Panc1 (cell line): ENCODE data around the gene TBC1D22A. TPM values are rescaled to one million over a fixed set of nuclear protein-coding genes. Genes with fewer than 3 reads are reported as not detected.

ENCODE experiments used
- ATAC-seq: fragments of 200-7000 bp; cut with Tn5 transposase; 2 replicates; pipeline ENCODE4 v1.9.1; 2020; ENCODE audit warnings: mild to moderate bottlenecking, moderate library complexity
- BruUV-seq: library from RNA; stranded (reverse); fragments of 400-500 nt; replicated peaks from 2 replicates; lab custom pipeline; 2021; lab: Mats Ljungman, UMichigan
- CTCF ChIA-PET: fragments of 300-600 bp; sonication (Branson Sonifier 250); formaldehyde crosslinking; loops from one replicate; lab custom pipeline; 2022; ENCODE audit warnings: antibody characterized with exemption; lab: Charles Lee
- POLR2A ChIA-PET: fragments of 300-600 bp; sonication (Branson Sonifier 250); formaldehyde crosslinking; loops from one replicate; lab custom pipeline; 2022; ENCODE audit warnings: antibody characterized with exemption; lab: Charles Lee
- DNase-seq: peaks from one replicate; pipeline ENCODE4 v3.0.0-alpha.2; 2010; ENCODE audit warnings: low read depth, low spot score
- H3K27ac ChIP-seq: 2 replicates; pipeline ENCODE4 v1.5.1; 2011; ENCODE audit warnings: mild to moderate bottlenecking, low read length, inconsistent platforms
- H3K27me3 ChIP-seq: fragments of 200-500 bp; sonication (Bioruptor generic); 2 replicates; pipeline ENCODE4 v1.6.0; 2014; ENCODE audit warnings: low read length, inconsistent platforms; ENCODE audit not compliant: control insufficient read depth, insufficient read depth
- H3K36me3 ChIP-seq: fragments of 200-500 bp; sonication (Bioruptor generic); 2 replicates; pipeline ENCODE4 v1.5.1; 2014; ENCODE audit warnings: inconsistent platforms, mild to moderate bottlenecking, low read length, moderate library complexity; ENCODE audit not compliant: control insufficient read depth, insufficient read depth
- H3K4me1 ChIP-seq: 2 replicates; pipeline ENCODE4 v1.5.1; 2011; ENCODE audit warnings: inconsistent platforms, mild to moderate bottlenecking, low read length, moderate library complexity; ENCODE audit not compliant: control insufficient read depth, insufficient read depth
- H3K4me3 ChIP-seq, 2 experiments: 2 replicates each; pipeline ENCODE4 v1.5.1; 2011 to 2012; ENCODE audit warnings: low read depth in 2 of 2, low read length in 2 of 2, mild to moderate bottlenecking in 2 of 2, inconsistent platforms in 1 of 2, moderate library complexity in 1 of 2
- H3K9me3 ChIP-seq: fragments of 200-500 bp; sonication (Bioruptor generic); 2 replicates; pipeline ENCODE4 v1.5.1; 2014; ENCODE audit warnings: low read depth, mild to moderate bottlenecking, inconsistent platforms, low read length, moderate library complexity; ENCODE audit not compliant: control insufficient read depth, insufficient read depth
- POLR2AphosphoS5 ChIP-seq: IDR thresholded peaks from 2 replicates; pipeline ENCODE4 v1.6.1; 2012; ENCODE audit warnings: mild to moderate bottlenecking, low read depth, low read length, moderate library complexity
- SIN3A ChIP-seq: IDR thresholded peaks from 2 replicates; pipeline ENCODE4 v1.6.1; 2012; ENCODE audit warnings: low read depth, mild to moderate bottlenecking, low read length, moderate library complexity, borderline replicate concordance; ENCODE audit not compliant: insufficient read depth
- TCF7L2 ChIP-seq: IDR thresholded peaks from 2 replicates; pipeline ENCODE4 v1.6.1; 2011; ENCODE audit warnings: mild to moderate bottlenecking, low read depth, low read length, inconsistent platforms
- in situ Hi-C: cut with HindIII; loops from 2 replicates; pipeline ENCODE4 v1.10.0; 2016; ENCODE audit warnings: low sequenced_read_pairs, low pct_unique_long_range_greater_than_20kb
- intact Hi-C: fragments of 100-400 bp; cut with micrococcal nuclease; formaldehyde crosslinking; loops from one replicate; pipeline ENCODE4 v1.10.0; 2022; ENCODE audit not compliant: unreplicated experiment
- total RNA-seq: library from RNA; stranded (reverse); gene quantifications from one replicate; pipeline ENCODE4 v1.2.1, GENCODE V29; 2021; ENCODE audit not compliant: unreplicated experiment
- TF ChIP-seq, protein P1 (sequence below), 2 experiments: IDR thresholded peaks; 2 replicates each; pipeline ENCODE4 v1.6.1; 2011 to 2012; ENCODE audit warnings: low read depth in 2 of 2, control low read depth in 1 of 2, low read length in 1 of 2, mild to moderate bottlenecking in 1 of 2, moderate library complexity in 1 of 2; ENCODE audit not compliant: insufficient read depth in 1 of 2
- TF ChIP-seq, protein P2 (sequence below): fragments of 450-650 bp; IDR thresholded peaks from 2 replicates; pipeline ENCODE4 v1.5.1; 2017; ENCODE audit warnings: mild to moderate bottlenecking

Gene TBC1D22A
- total RNA-seq, 1 experiment from 2014 or later, result 28.7 TPM

DNA sequence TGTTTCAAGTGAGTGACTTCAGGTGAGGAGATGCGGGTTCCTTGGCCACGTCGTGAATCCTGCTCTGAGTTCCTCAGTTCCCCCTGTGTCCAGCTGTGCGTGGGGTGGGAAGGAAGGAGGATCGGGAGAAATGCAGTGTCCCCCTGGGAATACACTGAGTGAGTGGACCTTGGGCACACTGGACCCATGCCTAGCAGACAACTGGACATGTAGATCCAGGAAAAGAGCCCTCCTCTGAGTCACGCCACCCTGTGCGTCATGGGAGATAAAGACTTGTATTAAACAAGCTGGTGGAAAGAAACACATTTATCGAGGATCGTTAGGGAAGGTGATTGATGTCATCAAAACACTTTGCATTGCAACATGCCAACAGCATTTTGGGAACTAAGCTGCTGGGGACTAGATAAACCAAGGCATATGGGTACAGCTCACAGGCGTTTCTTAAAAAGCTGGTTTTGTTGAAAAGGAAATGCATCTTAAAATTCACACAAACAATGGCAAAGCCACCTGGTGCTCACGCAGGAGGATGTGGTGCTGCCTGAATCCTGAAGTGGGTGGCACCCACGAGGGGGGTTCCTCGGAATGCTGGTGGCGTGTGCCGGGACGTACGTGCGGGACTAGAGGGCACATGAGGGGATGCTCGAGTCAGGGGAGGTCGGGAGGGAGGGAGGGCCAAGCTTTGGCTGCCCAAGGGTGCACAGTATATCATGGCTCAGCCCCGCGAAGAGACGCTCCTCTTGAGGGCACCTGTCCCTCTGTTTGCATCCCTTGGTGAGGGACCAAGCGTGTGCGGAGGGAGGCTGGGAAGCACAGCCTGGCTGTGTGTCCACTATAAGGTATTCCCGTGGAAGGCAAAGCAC lies 303.5 kb downstream of the TBC1D22A start:
- Histone ChIP-seq H3K27me3 (no peaks in the 10 kb centered on the region), H3K36me3 (no peaks in the 10 kb centered on the region), H3K4me1 (no peaks in the 10 kb centered on the region), H3K4me3 (no peak overlapping the region), H3K9me3 (no peaks in the 10 kb centered on the region), H3K27ac (no peak overlapping the region)
- POLR2A ChIA-PET, result no interaction called here
- no TSS peak for BruUV-seq
- TF ChIP-seq, protein P1, sequence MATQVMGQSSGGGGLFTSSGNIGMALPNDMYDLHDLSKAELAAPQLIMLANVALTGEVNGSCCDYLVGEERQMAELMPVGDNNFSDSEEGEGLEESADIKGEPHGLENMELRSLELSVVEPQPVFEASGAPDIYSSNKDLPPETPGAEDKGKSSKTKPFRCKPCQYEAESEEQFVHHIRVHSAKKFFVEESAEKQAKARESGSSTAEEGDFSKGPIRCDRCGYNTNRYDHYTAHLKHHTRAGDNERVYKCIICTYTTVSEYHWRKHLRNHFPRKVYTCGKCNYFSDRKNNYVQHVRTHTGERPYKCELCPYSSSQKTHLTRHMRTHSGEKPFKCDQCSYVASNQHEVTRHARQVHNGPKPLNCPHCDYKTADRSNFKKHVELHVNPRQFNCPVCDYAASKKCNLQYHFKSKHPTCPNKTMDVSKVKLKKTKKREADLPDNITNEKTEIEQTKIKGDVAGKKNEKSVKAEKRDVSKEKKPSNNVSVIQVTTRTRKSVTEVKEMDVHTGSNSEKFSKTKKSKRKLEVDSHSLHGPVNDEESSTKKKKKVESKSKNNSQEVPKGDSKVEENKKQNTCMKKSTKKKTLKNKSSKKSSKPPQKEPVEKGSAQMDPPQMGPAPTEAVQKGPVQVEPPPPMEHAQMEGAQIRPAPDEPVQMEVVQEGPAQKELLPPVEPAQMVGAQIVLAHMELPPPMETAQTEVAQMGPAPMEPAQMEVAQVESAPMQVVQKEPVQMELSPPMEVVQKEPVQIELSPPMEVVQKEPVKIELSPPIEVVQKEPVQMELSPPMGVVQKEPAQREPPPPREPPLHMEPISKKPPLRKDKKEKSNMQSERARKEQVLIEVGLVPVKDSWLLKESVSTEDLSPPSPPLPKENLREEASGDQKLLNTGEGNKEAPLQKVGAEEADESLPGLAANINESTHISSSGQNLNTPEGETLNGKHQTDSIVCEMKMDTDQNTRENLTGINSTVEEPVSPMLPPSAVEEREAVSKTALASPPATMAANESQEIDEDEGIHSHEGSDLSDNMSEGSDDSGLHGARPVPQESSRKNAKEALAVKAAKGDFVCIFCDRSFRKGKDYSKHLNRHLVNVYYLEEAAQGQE (IDR thresholded peaks at IDR 0.05; ENCODE audit: insufficient read depth in 1 of 2, low read depth in 2 of 2, low read length in 1 of 2), result no peak
- TF ChIP-seq, protein P2, sequence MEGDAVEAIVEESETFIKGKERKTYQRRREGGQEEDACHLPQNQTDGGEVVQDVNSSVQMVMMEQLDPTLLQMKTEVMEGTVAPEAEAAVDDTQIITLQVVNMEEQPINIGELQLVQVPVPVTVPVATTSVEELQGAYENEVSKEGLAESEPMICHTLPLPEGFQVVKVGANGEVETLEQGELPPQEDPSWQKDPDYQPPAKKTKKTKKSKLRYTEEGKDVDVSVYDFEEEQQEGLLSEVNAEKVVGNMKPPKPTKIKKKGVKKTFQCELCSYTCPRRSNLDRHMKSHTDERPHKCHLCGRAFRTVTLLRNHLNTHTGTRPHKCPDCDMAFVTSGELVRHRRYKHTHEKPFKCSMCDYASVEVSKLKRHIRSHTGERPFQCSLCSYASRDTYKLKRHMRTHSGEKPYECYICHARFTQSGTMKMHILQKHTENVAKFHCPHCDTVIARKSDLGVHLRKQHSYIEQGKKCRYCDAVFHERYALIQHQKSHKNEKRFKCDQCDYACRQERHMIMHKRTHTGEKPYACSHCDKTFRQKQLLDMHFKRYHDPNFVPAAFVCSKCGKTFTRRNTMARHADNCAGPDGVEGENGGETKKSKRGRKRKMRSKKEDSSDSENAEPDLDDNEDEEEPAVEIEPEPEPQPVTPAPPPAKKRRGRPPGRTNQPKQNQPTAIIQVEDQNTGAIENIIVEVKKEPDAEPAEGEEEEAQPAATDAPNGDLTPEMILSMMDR, result no peak
- TF ChIP-seq POLR2AphosphoS5, result no peak
- no peak for TF ChIP-seq TCF7L2
- TF ChIP-seq SIN3A, result no peak
- ATAC-seq, result no peak
- in situ Hi-C loops (no loop called here), intact Hi-C loops (no loop called here)
- CTCF ChIA-PET, result no interaction called here
- DNase-seq, result no peak

- Histone ChIP-seq H3K4me3 (no peak overlapping the region), H3K4me1 (no peaks in the 10 kb centered on the region), H3K9me3 (no peaks in the 10 kb centered on the region), H3K27me3 (no peaks in the 10 kb centered on the region), H3K36me3 (no peaks in the 10 kb centered on the region), H3K27ac (no peak overlapping the region)
- DNase-seq (no peak), ATAC-seq (no peak)
- no TSS peak for BruUV-seq
- intact Hi-C loops (no loop called here), in situ Hi-C loops (no loop called here)
- no peak for TF ChIP-seq TCF7L2
- TF ChIP-seq SIN3A, result no peak
- TF ChIP-seq, protein P1 (IDR thresholded peaks at IDR 0.05; ENCODE audit: insufficient read depth in 1 of 2, low read depth in 2 of 2, low read length in 1 of 2), result no peak
- TF ChIP-seq, protein P2, result no peak
- TF ChIP-seq POLR2AphosphoS5, result no peak
- POLR2A ChIA-PET, result no interaction called here
- CTCF ChIA-PET, result no interaction called here
These were observed 304.1 kb downstream of the TBC1D22A start for GRCh38 chr22:47066616-47066905.
